Fibroblast of mammary gland (primary cell): Measurements from ENCODE around the gene B4GALT7.

ENCODE experiments used
- DNase-seq: peaks from one replicate; pipeline ENCODE4 v3.0.0-alpha.2; 2010; ENCODE audit warnings: low read depth
- H3K4me3 ChIP-seq: 2 replicates; pipeline ENCODE4 v1.5.1; 2011; ENCODE audit warnings: low read depth, mild to moderate bottlenecking, low read length, moderate library complexity; ENCODE audit not compliant: control insufficient read depth
- TF ChIP-seq, protein P1 (sequence below): conservative IDR thresholded peaks from 2 replicates; pipeline ENCODE4 v1.5.1; 2011; ENCODE audit warnings: low read depth, low read length, inconsistent platforms; ENCODE audit not compliant: control insufficient read depth, insufficient read depth

Gene B4GALT7

DNA sequence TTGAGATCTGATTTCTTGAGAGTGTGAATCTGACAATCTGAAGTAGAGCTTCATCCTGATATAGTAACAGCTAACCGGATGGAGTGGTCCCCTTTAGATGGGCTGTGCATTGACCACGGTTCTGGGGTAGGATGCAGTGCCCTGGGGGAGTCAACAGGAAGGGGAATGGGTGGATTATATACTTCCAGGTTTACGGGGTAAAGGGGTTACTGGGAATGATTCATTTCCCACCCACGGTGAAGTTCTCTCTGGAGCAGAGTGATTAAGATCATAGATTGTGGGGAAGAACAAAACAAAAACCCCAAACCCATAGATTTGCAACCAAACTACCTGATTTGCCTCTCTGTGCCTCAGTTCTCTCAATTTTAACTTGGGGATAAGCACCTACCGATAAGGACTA, 1.5 kb upstream of the B4GALT7 start:
- peak; percentile 54 for DNase-seq
- H3K4me3 ChIP-seq: no peak overlapping the region
- TF ChIP-seq, protein P1, sequence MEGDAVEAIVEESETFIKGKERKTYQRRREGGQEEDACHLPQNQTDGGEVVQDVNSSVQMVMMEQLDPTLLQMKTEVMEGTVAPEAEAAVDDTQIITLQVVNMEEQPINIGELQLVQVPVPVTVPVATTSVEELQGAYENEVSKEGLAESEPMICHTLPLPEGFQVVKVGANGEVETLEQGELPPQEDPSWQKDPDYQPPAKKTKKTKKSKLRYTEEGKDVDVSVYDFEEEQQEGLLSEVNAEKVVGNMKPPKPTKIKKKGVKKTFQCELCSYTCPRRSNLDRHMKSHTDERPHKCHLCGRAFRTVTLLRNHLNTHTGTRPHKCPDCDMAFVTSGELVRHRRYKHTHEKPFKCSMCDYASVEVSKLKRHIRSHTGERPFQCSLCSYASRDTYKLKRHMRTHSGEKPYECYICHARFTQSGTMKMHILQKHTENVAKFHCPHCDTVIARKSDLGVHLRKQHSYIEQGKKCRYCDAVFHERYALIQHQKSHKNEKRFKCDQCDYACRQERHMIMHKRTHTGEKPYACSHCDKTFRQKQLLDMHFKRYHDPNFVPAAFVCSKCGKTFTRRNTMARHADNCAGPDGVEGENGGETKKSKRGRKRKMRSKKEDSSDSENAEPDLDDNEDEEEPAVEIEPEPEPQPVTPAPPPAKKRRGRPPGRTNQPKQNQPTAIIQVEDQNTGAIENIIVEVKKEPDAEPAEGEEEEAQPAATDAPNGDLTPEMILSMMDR: no peak

DNA sequence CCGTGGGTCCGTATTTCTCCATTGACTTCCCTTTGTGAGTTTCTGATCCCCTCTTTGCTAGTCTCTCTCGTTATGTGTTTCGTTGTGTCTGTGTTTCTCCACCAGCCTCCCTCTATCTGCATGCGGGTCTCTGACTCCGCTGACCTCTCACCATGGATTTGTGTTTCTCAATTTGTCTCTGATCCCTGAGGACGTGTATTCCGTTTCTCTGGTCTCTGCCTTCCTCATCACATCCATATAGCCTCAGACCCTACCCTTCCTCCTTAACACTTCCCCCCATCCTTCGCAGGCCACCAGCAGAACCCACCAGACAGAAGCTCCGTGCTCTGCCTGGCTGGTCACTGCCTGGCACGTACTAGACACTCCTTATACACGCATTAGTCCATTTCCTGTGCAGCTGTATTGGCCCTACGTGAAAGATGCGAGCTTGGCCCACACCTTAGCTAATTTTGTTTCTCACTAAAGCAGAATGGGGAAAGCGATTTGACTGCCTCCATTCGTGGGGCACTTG, 631 bp downstream of the B4GALT7 start:
- peak; percentile 31 for DNase-seq
- H3K4me3 ChIP-seq: peak overlapping the region; percentile 82
- TF ChIP-seq, protein P1: no peak

DNA sequence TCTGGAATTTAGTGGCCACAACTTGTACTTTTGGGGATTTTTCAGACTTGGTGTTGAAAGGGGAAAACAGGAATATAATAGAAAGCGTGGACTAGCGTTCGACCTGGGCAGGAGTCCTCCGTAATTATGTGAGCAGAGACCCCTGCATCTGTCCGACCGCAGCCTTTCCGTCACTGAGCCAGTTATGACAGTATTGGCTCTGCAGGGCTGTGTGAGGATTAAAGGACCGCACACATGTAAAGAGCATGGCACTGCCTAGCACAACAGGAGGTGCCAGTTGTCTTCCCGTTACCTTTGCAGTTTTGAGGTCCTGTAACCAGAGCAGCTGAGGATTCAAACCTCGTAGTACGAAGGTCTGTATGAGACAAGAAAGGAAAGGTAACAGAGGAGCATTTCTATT, 1.2 kb downstream of the B4GALT7 start:
- peak overlapping the region; percentile 82 for H3K4me3 ChIP-seq
- TF ChIP-seq, protein P1: no peak
- DNase-seq: no peak

DNA sequence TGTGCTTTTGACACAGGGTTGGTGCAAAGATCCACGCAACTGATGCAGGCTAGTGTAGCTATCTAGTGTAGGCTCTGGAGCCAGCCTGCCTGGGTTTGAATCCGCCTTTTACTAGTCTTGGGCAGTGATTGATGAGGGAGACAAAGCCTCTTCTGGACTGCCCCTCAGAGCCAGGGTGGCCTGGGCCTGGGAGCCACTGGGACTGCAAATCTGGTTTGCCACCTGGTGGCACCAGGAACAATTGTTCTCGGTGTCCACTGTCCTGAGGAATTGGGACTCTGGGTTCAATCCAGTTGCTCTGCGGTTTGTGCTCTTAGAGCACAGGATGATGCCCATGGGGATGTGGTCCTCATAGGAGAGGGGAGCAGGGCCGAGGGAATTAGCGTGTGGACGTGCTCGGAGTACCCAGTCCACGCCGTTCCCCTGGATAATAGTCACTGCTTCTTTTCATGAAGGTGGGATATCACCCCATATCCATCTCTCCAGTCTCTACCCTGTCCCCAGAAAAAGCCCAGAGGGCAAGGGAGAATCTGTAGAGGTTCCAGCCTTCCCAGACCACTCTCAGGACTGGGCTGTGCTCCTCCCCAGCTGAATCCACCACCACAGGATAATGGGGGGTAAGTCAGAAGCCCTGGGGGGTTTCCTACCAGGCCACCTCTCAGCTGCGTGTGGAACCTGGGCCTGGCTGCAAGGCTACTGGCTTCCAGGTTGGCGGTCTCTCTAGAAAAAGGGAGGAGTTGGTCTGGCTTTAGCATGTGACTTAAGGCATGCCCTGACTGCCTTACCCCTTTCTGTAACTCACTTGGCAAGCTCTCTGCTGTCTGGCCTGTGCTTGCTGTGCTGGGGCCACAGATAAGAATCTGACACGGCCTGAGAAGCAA, 1.9 kb downstream of the B4GALT7 start:
- DNase-seq: no peak
- TF ChIP-seq, protein P1: peak; percentile 4
- no peak overlapping the region for H3K4me3 ChIP-seq

DNA sequence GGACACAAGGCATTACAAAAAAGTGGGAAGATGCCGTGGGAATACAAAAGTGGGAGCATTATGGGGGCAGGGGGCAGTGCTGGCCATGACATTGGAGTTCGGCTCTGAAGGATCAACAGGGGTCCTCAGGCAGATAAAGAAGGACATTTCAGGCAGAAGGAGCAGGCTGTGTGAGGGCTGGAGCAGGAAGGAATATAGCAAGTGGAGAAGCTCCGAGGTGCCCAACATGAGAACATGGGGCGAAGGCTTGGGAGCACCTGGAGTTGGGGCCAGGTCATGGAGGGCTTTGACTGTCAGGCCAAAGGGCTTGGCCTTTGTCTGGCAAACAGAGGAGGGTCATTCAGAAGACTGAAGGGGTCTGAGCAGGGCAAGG, 2.5 kb downstream of the B4GALT7 start:
- H3K4me3 ChIP-seq: no peak overlapping the region
- TF ChIP-seq, protein P1: no peak
- DNase-seq: no peak

DNA sequence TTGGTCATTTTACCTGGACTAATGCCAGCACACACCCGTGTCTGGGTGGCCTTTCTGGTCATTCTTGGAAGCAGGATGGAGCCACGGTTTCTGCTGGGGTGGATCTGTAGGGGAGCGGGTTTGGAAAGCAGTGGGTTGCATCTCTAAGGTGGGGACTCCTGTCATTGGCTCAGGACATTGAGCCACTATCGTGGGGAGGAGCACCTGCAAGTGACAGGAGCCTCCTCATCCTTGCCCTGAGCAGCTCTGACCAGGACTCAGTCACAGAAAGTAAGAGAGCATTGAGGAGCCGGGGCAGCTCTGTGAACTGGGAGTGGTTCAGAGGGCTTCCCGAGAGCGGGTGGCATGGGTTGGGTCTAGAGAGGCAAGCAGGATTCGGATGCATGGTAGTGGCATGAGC, 3.7 kb downstream of the B4GALT7 start:
- no peak for DNase-seq
- TF ChIP-seq, protein P1: no peak
- no peak overlapping the region for H3K4me3 ChIP-seq
